ENCODE results near the gene POLA1. TPM values are rescaled to one million over a fixed set of nuclear protein-coding genes. Genes with fewer than 3 reads are reported as not detected.

POLA1 gene
- total and polyA plus RNA-seq, 2 donors: 3.5 to 21.1 TPM

Other genes with a start within 250 kb of the POLA1 start
- 12.5 TPM for gene PDK3, start 228.6 kb upstream of the POLA1 start, total RNA-seq
- gene PDK3, start 228.6 kb upstream of the POLA1 start, polyA plus RNA-seq: 7.6 TPM
- 0.38 TPM for gene PCYT1B, start 46.6 kb upstream of the POLA1 start, total RNA-seq
- 0.37 TPM for gene PCYT1B, start 46.6 kb upstream of the POLA1 start, polyA plus RNA-seq